HepG2 (cell line): ENCODE measurements around the gene PRSS2. TPM values are rescaled to one million over a fixed set of nuclear protein-coding genes. Genes with fewer than 3 reads are reported as not detected.

Source experiments
- ATAC-seq: fragments of 200-7000 bp; cut with Tn5 transposase; 3 replicates; pipeline ENCODE4 v1.9.1; 2020; ENCODE audit warnings: mild to moderate bottlenecking, moderate library complexity
- BruUV-seq: library from RNA; stranded (reverse); fragments of 400-500 nt; replicated peaks from 2 replicates; lab custom pipeline; 2021; lab: Mats Ljungman, UMichigan
- CTCF ChIA-PET: fragments of 300-600 bp; formaldehyde crosslinking; extraction: SDS; loops from one replicate; lab custom pipeline; 2021; ENCODE audit warnings: low total read pairs, inconsistent platforms, low intra/inter-chr PET ratio; lab: Yijun Ruan, JAX
- POLR2A ChIA-PET: fragments of 350-600 bp; sonication (Branson Sonifier 250); formaldehyde crosslinking; loops from one replicate; lab custom pipeline; 2020; ENCODE audit warnings: antibody characterized with exemption, inconsistent platforms; lab: Yijun Ruan, JAX
- DNase-seq: peaks from one replicate; pipeline ENCODE4 v3.0.0-alpha.2; 2015; ENCODE audit warnings: low spot score
- FAIRE-seq: peaks from 3 replicates; lab custom pipeline; 2011; peaks lifted over from hg19 to GRCh38; lab: Jason Lieb, UNC
- H2AFZ ChIP-seq: one replicate; pipeline ENCODE4 v1.6.1; 2011; ENCODE audit warnings: low read length, inconsistent platforms
- H3K27ac ChIP-seq: fragments of 300-600 bp; 3 replicates; pipeline ENCODE4 v1.8.0; 2011; ENCODE audit warnings: mixed run types, mild to moderate bottlenecking, mixed read lengths, low read length, inconsistent platforms; ENCODE audit not compliant: insufficient read depth; ENCODE audit errors: extremely low read length
- H3K27me3 ChIP-seq, 2 experiments: fragments of 200-600 bp in 1 of 2; 2 replicates in 1 of 2; 3 replicates in 1 of 2; pipeline versions ENCODE4 v1.6.0 to v1.8.0; 2011; ENCODE audit warnings: low read length in 2 of 2, mild to moderate bottlenecking in 2 of 2, moderate library complexity in 2 of 2, inconsistent platforms in 1 of 2; ENCODE audit not compliant: insufficient read depth in 2 of 2, control insufficient read depth in 1 of 2
- H3K36me3 ChIP-seq, 2 experiments: fragments of 200-600 bp in 1 of 2; replicated peaks in 1 of 2; 2 replicates in 1 of 2; 3 replicates in 1 of 2; pipeline versions ENCODE4 v1.5.1 to v1.8.0; 2011; ENCODE audit warnings: low read length in 2 of 2, inconsistent platforms in 1 of 2; ENCODE audit not compliant: insufficient read depth in 2 of 2, control insufficient read depth in 1 of 2
- H3K4me1 ChIP-seq: 2 replicates; pipeline ENCODE4 v1.5.1; 2012; ENCODE audit warnings: low read length, inconsistent platforms; ENCODE audit not compliant: insufficient read depth
- H3K4me2 ChIP-seq: 2 replicates; pipeline ENCODE4 v1.6.0; 2011; ENCODE audit warnings: low read depth, low read length, inconsistent platforms
- H3K4me3 ChIP-seq, 3 experiments: fragments of 200-600 bp in 1 of 3; sonication (generic), shearing (Covaris generic) in 1 of 3; replicated peaks in 1 of 3; 2 replicates each; pipeline ENCODE4 v1.5.1; 2011 to 2016; ENCODE audit warnings: low read length in 3 of 3, inconsistent platforms in 2 of 3, low read depth in 2 of 3, mild to moderate bottlenecking in 2 of 3, control low read depth in 1 of 3, mixed read lengths in 1 of 3; ENCODE audit not compliant: insufficient read depth in 1 of 3
- H3K79me2 ChIP-seq: one replicate; pipeline ENCODE4 v1.6.1; 2011; ENCODE audit warnings: low read length, inconsistent platforms; ENCODE audit not compliant: insufficient read depth
- H3K9ac ChIP-seq: 2 replicates; pipeline ENCODE4 v1.6.0; 2011; ENCODE audit warnings: mild to moderate bottlenecking, low read depth, low read length, inconsistent platforms; ENCODE audit not compliant: insufficient read depth
- H3K9me3 ChIP-seq: 2 replicates; pipeline ENCODE4 v1.5.1; 2012; ENCODE audit warnings: mild to moderate bottlenecking, low read length
- H4K20me1 ChIP-seq: 2 replicates; pipeline ENCODE4 v1.6.0; 2011; ENCODE audit warnings: inconsistent platforms, mild to moderate bottlenecking, low read length, moderate library complexity; ENCODE audit not compliant: insufficient read depth
- ARID3A ChIP-seq: IDR thresholded peaks from 2 replicates; pipeline ENCODE4 v1.6.1; 2012; ENCODE audit warnings: low read depth, low read length, improper control_type of control experiment
- CHCHD3 ChIP-seq: sonication (generic); formaldehyde crosslinking; IDR thresholded peaks from 2 replicates; pipeline ENCODE4 v1.8.0; 2022; ENCODE audit warnings: mild to moderate bottlenecking, missing genetic modification reagents, moderate library complexity
- CHD2 ChIP-seq: IDR thresholded peaks from 2 replicates; pipeline ENCODE4 v1.6.1; 2011; ENCODE audit warnings: low read depth, low read length, improper control_type of control experiment
- DNMT3B ChIP-seq: conservative IDR thresholded peaks from 2 replicates; pipeline ENCODE4 v1.6.1; 2016; ENCODE audit warnings: missing biosample characterization, control low read depth
- EP300 ChIP-seq, 3 experiments: sonication (generic) in 1 of 3; formaldehyde crosslinking in 1 of 3; IDR thresholded peaks; 2 replicates each; pipeline versions ENCODE4 v1.5.1 to v1.6.1; 2011 to 2020; ENCODE audit warnings: low read depth in 2 of 3, low read length in 2 of 3, borderline replicate concordance in 1 of 3, improper control_type of control experiment in 1 of 3, mild to moderate bottlenecking in 1 of 3, missing genetic modification reagents in 1 of 3, moderate library complexity in 1 of 3
- JUND ChIP-seq: sonication (generic); formaldehyde crosslinking; IDR thresholded peaks from 2 replicates; pipeline ENCODE4 v1.8.0; 2022; ENCODE audit warnings: mild to moderate bottlenecking, missing genetic modification reagents
- MAF1 ChIP-seq: sonication (generic); formaldehyde crosslinking; IDR thresholded peaks from 2 replicates; pipeline ENCODE4 v1.5.0; 2020; ENCODE audit warnings: missing genetic modification reagents, borderline replicate concordance
- MAZ ChIP-seq, 2 experiments: sonication (generic) in 1 of 2; formaldehyde crosslinking in 1 of 2; IDR thresholded peaks; 2 replicates each; pipeline versions ENCODE4 v1.5.0 to v1.6.1; 2012 to 2020; ENCODE audit warnings: low read depth in 2 of 2, mild to moderate bottlenecking in 2 of 2, borderline replicate concordance in 1 of 2, improper control_type of control experiment in 1 of 2, low read length in 1 of 2, missing genetic modification reagents in 1 of 2, moderate library complexity in 1 of 2
- SALL1 ChIP-seq: sonication (generic); formaldehyde crosslinking; IDR thresholded peaks from 2 replicates; pipeline ENCODE4 v1.8.0; 2022; ENCODE audit warnings: mild to moderate bottlenecking, missing genetic modification reagents
- SNRNP70 ChIP-seq: fragments of 200-400 bp; formaldehyde crosslinking; IDR thresholded peaks from 2 replicates; pipeline ENCODE4 v1.6.1; 2017; ENCODE audit warnings: mild to moderate bottlenecking, low read depth, low read length, moderate library complexity
- ZBTB14 ChIP-seq: sonication (generic); formaldehyde crosslinking; IDR thresholded peaks from 2 replicates; pipeline ENCODE4 v1.4.0; 2020; ENCODE audit warnings: missing genetic modification reagents
- ZIK1 ChIP-seq: sonication (generic); formaldehyde crosslinking; IDR thresholded peaks from 2 replicates; pipeline ENCODE4 v1.5.0; 2020; ENCODE audit warnings: mild to moderate bottlenecking, low read depth, missing genetic modification reagents, borderline replicate concordance
- ZNF3 ChIP-seq: IDR thresholded peaks from 2 replicates; pipeline ENCODE4 v1.7.0; 2017; ENCODE audit warnings: inconsistent platforms
- ZNF552 ChIP-seq: sonication (generic); formaldehyde crosslinking; IDR thresholded peaks from 2 replicates; pipeline ENCODE4 v1.9.0; 2022; ENCODE audit warnings: missing genetic modification reagents, mild to moderate bottlenecking, borderline replicate concordance
- ZNF619 ChIP-seq: sonication (generic); formaldehyde crosslinking; IDR thresholded peaks from 2 replicates; pipeline ENCODE4 v1.4.0; 2020; ENCODE audit warnings: mild to moderate bottlenecking, missing genetic modification reagents
- ZNF775 ChIP-seq: sonication (generic); formaldehyde crosslinking; IDR thresholded peaks from 2 replicates; pipeline ENCODE4 v1.4.0; 2020; ENCODE audit warnings: missing genetic modification reagents, mild to moderate bottlenecking, moderate library complexity, borderline replicate concordance
- ZNF790 ChIP-seq: sonication (generic); formaldehyde crosslinking; IDR thresholded peaks from 2 replicates; pipeline ENCODE4 v1.8.0; 2022; ENCODE audit warnings: missing genetic modification reagents, mild to moderate bottlenecking, borderline replicate concordance
- ZSCAN25 ChIP-seq: sonication (generic); formaldehyde crosslinking; IDR thresholded peaks from 2 replicates; pipeline ENCODE4 v1.8.0; 2022; ENCODE audit warnings: mild to moderate bottlenecking, missing genetic modification reagents
- ZSCAN9 ChIP-seq: IDR thresholded peaks from 2 replicates; pipeline ENCODE4 v1.6.1; 2016; ENCODE audit warnings: borderline replicate concordance
- ZZZ3 ChIP-seq: sonication (generic); formaldehyde crosslinking; IDR thresholded peaks from 2 replicates; pipeline ENCODE4 v1.4.0; 2020; ENCODE audit warnings: missing genetic modification reagents, mild to moderate bottlenecking, borderline replicate concordance
- WGBS: methylation state at CpG from one replicate; pipeline ENCODE4 v1.1.6; 2017; ENCODE audit warnings: low lambda C conversion rate; 5-methylcytosine and 5-hydroxymethylcytosine counted together
- in situ Hi-C: cut with HindIII; loops from 2 replicates; pipeline ENCODE4 v1.10.0; 2017; ENCODE audit warnings: low pct_unique_long_range_greater_than_20kb; ENCODE audit not compliant: extremely low pct_ligation_motif_present
- intact Hi-C: fragments of 100-400 bp; cut with micrococcal nuclease; formaldehyde crosslinking; loops from one replicate; pipeline ENCODE4 v1.10.0; 2022; ENCODE audit not compliant: unreplicated experiment
- polyA plus RNA-seq, 8 experiments: library from polyadenylated mRNA; depleted of rRNA in 3 of 8; stranded (reverse) in 7 of 8; unstranded in 1 of 8; fragments of >200 nt; fragmentation: Illumina TruSeq in 4 of 8; extraction: Trizol in 4 of 8; gene quantifications; 2 replicates each; pipeline versions ENCODE4 v1.2.1 to v1.2.3, GENCODE V29; 2011 to 2016; ENCODE audit warnings: low read depth in 4 of 8, missing spikeins in 1 of 8, mixed read lengths in 1 of 8; ENCODE audit not compliant: insufficient read depth in 1 of 8
- total RNA-seq, 5 experiments: library from RNA; depleted of rRNA; stranded (reverse); fragments of >200 nt; fragmentation: Illumina TruSeq; extraction: Trizol; gene quantifications; 2 replicates each; pipeline ENCODE4 v1.2.3, GENCODE V29; 2016; ENCODE audit warnings: low read depth in 1 of 5

Gene PRSS2
- total and polyA plus RNA-seq, 2 of the 13 experiments (the other 11 are each of a cell fraction or from before 2014, with no cell fraction given), result not detected

- CTCF ChIA-PET, result no interaction called here
- no TSS peak for BruUV-seq
- in situ Hi-C loops, result no loop called here
Observed at GRCh38 chr7:142772051-142772450, 1.3 kb downstream of the PRSS2 start.

DNA sequence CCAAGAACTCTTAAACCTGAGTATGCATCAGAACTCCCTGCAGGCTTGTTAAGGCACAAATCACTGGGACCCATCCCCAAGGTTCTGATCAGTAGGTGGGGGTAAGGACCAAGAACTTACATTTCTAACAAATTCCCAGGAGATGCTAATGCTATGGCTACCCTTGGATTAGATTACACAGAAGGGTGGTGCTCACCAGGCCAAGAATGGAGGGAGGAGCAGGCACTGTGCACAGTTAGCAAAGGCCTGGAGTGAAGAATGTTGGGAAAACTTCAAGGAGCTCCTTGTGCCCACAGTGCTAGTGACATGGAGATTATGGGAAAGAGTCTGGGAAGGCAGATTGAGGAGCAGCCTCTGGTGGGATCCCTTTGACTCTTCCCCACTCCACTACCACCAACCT is 1.9 kb downstream of the PRSS2 start:
- DNase-seq (no peak), ATAC-seq (no peak), FAIRE-seq (no peak)
- Histone ChIP-seq H3K36me3 (no peaks in the 10 kb centered on the region), H4K20me1 (no peaks in the 10 kb centered on the region), H3K4me1 (no peaks in the 10 kb centered on the region), H3K9me3 (no peaks in the 10 kb centered on the region), H3K9ac (no peak overlapping the region), H3K27me3 (peaks cover 0 to 4% of the 10 kb centered on the region in 2 experiments; a peak in 1 of 5 replicates), H3K27ac (no peak overlapping the region), H3K79me2 (no peaks in the 10 kb centered on the region), H3K4me2 (no peak overlapping the region), H2AFZ (no peak overlapping the region), H3K4me3 (no peak overlapping the region)
- in situ Hi-C loops (no loop called here), intact Hi-C loops (no loop called here)
- CTCF ChIA-PET, result no interaction called here
- TF ChIP-seq ZNF775 (CRISPR knock-in tag) (no peak), ZSCAN25 (CRISPR knock-in tag) (no peak), ZSCAN9 (CRISPR knock-in tag) (no peak), ZBTB14 (CRISPR knock-in tag) (no peak), SNRNP70 (no peak), DNMT3B (CRISPR knock-in tag) (no peak), ARID3A (no peak), ZNF3 (CRISPR knock-in tag) (no peak), JUND (CRISPR knock-in tag) (no peak)
- no TSS peak for BruUV-seq
- POLR2A ChIA-PET, result no interaction called here

More at GRCh38 chr7:142772051-142772450, 1.3 kb downstream of the PRSS2 start:
- no peak for FAIRE-seq
- Histone ChIP-seq H3K27me3 (peaks cover 0 to 4% of the 10 kb centered on the region in 2 experiments; a peak in 1 of 5 replicates), H4K20me1 (no peaks in the 10 kb centered on the region), H2AFZ (no peak overlapping the region), H3K4me1 (no peaks in the 10 kb centered on the region)
- intact Hi-C loops, result no loop called here
- DNase-seq, result no peak
- no peak for TF ChIP-seq ZNF790 (CRISPR knock-in tag)
- no peak for TF ChIP-seq ZIK1 (CRISPR knock-in tag)
- no peak for TF ChIP-seq CHCHD3 (CRISPR knock-in tag)
- TF ChIP-seq ZNF552 (CRISPR knock-in tag), result no peak
- TF ChIP-seq SALL1, result no peak
- TF ChIP-seq MAF1, result no peak
- no peak for TF ChIP-seq SNRNP70
- no peak for TF ChIP-seq ZNF619 (CRISPR knock-in tag)
- no peak for TF ChIP-seq ZBTB14 (CRISPR knock-in tag)
- no peak for TF ChIP-seq ZZZ3 (CRISPR knock-in tag)
- no peak for TF ChIP-seq EP300 (IDR thresholded peaks at IDR 0.05; ENCODE audit: low read depth in 2 of 2, low read length in 2 of 2)
- TF ChIP-seq EP300 (CRISPR knock-in tag; IDR thresholded peaks at IDR 0.05; ENCODE audit: borderline replicate concordance), result no peak
- no peak for TF ChIP-seq MAZ (IDR thresholded peaks at IDR 0.05; ENCODE audit: borderline replicate concordance, low read depth, low read length)
- TF ChIP-seq MAZ (CRISPR knock-in tag; IDR thresholded peaks at IDR 0.05; ENCODE audit: low read depth), result no peak
- TF ChIP-seq CHD2, result no peak
- TF ChIP-seq, all 625 proteins: peak for 0
- WGBS, result 15% methylated on average over 6 of the region's 6 CpGs
- Histone ChIP-seq H3K4me2 (no peak overlapping the region), H3K4me3 (no peak overlapping the region), H3K79me2 (no peaks in the 10 kb centered on the region), H3K27ac (no peak overlapping the region), H3K36me3 (no peaks in the 10 kb centered on the region), H3K9ac (no peak overlapping the region), H3K9me3 (no peaks in the 10 kb centered on the region)
- ATAC-seq, result no peak
- POLR2A ChIA-PET, result no interaction called here
